GM19438 (cell line): ENCODE data around the gene GOLIM4.

Source experiments
- ATAC-seq: cut with Tn5 transposase; IDR thresholded peaks from one replicate; pipeline ENCODE4 v1.9.1; 2021; ENCODE audit warnings: low read depth; ENCODE audit not compliant: unreplicated experiment

GOLIM4 gene

DNA sequence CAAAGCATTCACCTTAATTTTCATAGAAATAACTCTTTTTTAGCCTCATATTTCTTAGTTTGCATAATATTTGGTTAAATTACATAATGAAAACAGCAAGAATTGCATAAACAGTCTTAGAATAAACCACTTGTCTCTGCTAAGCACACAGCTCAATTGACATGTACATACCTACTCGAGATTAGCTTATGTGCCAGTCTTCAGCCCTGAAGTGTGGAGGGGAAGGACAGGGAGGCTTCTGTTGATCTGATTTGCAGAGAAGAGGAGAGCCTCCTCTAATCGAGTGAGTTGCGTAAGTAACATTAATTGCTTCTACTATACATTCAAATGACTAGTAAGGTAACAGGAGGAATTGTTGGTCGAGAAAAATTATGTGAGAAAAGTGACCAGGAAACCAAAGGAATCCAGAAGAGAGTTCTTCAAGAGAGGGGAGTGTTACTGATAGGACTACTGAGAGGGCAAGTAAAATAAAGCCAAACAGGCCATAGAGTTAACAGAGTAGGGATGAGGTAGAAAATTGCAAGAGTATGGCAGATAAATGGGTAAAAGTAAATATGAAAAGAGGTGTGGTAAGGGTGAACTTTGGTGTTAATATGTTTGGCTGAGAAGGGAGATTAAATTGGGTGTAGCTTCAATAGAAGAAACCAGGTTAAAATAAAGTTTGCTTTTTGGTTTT lies 7.1 kb upstream of the GOLIM4 start:
- ATAC-seq: no peak

DNA sequence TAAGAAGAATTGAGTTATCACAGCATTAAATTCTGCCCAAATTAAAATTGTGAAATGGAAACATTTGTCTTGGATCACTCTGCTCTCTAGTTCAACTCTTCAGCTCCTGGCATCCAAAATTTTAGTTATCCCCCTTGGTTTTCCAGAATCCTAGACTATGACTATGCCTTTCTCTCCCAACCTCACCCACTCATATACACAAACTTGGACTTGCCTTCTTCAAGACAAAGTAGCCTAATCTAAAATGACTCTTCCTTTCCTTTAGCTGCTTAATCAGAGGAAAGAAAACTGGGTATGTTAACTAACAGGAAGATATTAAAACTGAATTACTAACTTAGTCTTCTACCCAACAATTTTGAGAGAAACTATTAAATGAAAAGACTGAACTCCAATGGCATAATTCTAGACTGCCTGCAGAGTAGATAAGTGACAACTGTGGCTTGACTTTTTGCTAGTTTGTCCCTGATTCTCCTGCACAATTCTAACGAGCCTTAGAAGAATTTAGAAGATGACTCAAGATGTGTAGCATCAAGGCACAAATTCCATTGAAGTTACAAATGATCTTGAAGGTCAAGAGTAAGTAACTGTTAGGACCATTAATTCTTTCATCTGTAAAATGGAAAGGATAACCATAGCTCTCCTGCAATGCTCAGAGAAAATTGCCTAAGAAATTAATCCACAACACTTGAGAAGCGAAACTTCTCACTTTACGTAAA lies 5.2 kb upstream of the GOLIM4 start:
- no peak for ATAC-seq

DNA sequence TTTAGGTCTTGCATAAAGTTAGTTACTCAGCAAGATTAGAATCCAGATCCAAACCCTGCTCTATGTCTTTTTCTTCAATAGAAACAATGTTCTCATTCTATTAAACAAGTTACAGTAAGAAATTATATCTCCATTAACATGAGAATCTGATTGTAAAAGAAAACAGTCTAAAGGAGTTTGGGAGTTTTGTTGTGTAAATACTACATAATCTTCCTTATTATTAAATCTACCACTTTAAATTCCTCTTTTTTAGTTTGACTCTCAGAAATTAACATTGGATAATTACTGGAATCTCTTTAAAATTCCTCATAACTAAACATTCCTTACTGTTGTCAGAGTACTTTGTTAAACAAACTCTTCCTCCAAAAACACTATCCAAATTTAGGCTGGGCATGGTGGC lies 1.7 kb upstream of the GOLIM4 start:
- ATAC-seq: no peak

DNA sequence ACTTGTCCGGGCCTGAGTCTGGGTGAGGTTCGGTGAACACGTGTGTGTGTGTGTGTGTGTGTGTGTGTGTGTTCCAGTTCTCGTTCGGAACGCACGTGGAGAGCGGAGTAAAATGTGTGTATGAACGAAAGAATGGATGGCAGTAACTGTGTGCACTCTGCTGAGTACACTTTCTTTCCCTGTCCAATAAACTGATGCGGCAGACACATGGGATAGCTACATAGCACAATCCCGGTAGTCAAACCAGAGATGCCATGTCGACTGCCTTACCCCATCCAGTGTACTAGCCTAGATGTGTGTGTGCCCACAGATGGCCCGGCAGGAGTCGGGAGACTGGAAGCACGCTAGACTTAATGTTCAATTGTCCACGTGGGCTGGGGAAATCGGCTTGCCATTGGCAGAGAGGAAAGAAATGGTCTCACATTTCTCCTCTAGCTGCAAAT lies 507 bp upstream of the GOLIM4 start:
- ATAC-seq: peak; percentile 2

DNA sequence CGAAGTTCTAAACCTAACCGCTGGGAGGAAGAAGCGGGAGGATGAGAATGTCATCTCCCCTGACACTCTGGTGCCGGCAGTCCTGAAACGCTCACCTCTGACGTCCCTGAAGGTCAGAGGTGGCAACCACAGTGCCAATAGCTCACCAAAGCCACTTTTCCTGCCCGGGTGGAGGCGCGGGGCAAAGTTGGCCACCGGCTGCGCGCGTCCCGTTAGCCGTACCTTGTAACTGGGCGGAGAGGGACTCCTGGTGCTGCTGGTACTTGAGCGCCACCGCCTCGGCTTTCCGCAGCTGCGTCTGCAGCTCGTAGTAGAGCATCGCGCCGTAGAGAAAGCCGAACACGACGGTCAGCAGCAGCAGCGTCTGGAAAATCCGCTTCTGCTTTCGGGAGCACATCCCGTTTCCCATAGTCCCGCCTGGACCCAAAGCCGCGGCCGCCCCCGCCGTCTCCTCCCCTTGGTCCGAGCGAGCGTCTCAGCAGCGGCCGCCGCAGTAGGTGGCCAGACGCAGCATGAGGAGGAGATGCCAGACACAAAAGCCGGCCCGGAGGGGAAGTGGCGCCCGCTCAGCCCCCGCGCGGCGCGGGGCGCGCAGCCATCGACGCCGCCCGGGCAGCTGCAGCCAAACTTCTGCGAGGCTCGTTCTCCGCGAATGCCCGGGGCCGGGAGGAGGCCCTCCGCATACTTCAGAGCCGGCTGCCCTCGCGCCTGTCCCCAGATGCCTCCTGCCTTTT lies 680 bp downstream of the GOLIM4 start:
- ATAC-seq: peak; percentile 42

DNA sequence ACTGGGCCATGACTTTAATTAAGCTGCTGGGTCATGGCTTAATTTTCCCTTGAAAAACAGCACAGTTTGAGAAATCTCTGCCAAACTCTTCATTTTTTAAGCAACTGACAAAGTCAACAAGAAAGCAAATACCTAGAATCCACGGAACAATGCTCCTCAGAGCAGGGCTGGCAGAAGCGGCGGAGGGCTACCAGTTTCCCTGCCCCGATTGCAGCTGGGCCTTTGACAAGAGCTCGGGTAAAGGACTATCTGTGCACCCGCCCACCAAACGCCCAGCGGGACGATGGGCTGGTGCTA lies 1.2 kb downstream of the GOLIM4 start:
- ATAC-seq: no peak

DNA sequence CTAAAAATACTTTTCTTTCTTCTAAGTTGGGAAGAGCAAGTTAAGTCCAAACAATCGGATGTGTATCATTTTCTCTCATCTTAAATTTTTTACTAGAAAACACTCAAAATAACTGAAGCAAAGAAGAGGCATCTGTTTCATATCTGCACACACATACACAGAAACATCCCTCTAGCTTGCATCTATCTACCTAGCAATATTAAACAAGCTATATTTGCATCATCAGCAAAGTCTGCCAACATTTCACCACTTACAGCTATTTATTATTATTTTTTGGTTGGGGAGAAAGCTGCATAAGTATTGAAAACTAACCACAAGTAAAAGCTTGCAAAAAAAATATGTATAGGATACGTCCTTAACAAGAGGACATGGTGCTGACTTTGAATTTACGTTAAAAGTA lies 1.9 kb downstream of the GOLIM4 start:
- ATAC-seq: no peak

DNA sequence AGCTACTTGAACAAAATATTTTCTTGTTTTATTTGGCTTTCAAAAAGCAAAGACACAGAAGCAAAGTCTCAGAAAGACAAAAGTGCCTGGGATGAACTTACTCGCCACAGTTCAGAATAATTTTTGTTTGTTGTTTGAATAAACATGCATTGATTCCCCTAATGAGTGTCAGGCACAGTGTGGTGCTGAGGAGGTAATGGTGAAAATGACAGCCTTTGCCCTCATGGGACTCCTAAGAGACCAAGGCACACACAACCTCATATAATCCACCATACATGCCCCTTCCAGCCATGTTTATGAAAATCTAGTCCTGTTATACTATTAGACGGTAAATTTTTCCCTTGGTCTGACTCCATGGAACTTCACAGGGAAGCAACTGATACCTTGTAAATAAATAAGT lies 2.5 kb downstream of the GOLIM4 start:
- no peak for ATAC-seq

DNA sequence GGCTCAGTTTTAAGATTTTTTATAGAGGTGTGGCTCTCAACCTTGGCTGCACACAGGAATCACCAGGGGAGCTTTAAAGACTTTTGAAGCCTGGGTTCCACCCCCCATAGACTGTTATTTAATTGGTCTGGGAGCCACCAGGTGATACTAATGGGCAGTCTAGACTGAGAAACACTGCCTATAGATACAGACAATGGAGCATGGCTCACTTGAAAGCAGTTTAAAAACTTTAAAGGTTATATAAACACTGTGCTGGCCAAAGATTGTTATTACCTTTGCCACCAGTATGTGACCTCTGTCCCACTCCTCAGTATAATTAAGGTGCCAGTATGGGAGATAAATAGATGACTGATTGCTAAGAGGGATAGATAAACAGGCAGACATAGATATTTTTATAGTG lies 3.8 kb downstream of the GOLIM4 start:
- no peak for ATAC-seq

DNA sequence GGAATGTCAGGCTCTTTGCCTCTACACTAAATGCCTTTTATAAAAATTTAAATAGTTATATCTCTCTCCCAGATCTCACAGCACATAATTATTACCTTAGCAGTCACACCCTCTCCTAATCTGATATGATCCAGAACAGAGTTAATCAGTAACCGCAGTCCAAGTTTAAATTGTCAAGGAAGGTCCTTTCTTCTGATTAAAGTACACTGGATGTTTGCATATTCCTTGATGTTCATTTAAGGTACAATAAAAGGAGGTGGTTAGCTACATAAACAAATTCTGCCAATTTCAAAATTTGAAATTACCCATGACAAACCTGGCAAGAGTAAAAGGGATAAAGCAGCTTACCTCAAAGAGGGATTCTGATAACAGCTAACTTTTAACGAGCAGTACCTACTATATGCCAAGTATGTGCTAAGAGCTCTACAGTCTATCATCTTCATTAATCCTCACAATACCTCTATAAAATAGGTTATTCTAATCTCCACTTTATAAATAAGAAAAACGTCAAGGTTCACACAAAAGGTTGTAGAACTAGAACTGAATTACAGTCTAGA lies 4.3 kb downstream of the GOLIM4 start:
- no peak for ATAC-seq

DNA sequence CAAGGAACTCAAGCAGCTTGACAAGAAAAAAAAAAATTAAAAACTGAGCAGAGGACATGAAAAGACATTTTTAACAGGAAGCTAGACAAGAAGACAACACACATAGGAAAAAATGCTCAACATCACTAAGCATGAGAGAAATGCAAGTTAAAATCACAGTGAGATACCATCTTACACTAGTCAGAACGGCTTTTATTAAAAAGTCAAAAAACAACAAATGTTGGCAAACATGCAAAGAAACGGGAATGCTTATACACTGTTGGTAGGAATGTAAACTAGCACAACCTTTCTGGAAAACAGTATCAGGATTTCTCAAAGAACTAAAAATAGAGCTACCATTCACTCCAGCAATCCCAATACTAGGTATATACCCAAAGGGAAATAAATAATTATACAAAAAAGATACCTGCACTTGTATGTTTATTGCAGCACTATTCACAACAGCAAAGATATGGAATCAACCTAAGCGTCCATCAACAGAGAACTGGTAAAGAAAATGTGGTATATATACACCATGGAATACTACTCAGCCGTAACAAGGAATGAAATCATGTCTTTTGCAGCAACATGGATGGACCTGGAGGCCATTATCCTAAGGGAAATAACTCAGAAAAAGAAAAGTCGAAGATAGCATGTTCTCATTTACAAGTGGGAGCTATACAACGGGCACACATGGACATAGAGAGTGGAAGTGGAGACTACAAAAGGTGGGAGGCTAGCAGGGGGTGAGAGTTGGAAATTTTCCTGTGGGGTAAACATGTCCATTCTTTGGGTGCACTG lies 5.2 kb downstream of the GOLIM4 start:
- no peak for ATAC-seq

DNA sequence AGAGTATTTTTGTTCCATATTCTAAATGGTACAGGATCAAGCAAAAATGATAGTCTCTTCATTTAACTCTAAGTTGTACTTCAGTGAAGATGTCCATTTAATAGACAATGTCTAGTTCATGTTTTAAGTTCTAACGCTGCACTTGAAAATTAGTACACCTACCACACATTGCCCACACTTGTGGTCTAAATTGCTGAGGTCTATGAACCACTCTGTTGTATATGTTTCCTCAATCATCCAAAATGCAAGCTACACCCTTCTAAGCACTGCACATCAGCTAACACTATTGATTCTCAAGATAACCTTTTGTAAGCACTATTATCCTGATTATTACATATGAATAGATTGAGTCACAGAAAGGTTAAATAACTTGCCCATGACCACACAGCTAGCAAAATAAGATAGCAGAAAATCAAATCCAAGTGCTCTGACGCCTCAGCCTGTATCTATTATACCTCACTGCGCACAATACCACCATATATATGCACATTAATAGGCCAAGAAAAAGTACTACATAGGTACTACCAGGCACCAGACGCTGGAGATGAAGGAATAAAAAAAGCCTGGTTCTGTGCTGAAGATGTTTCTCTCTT lies 6.4 kb downstream of the GOLIM4 start:
- ATAC-seq: no peak

DNA sequence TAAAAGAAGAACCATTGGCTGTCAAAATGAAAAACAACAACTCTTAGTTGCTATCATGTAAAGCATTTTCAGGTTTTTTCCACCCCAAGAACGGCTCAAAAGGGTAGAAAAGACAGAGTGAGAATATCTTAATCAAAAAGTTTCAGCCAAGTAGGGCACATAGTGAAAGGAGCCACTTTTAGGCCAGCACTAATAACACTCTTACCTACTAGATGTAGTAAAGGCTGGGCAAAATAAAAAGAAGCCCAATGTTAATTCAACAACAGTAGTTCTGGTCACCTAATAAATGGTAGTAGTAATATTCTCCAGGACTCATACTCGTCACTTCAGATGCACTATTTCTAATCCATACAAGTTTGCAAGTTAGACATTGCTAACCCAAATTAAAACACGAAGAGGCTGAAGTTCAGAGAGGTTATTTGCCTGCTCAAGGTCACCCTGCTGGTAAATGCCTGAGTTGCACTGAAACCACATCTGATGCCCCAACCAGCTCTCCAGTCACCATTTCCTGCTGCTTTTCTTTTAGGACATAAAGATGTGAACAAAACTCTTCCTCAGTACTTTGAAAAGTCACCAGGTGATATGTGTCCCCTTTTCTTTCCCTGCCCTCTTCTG lies 7.5 kb downstream of the GOLIM4 start:
- ATAC-seq: peak; percentile 59

DNA sequence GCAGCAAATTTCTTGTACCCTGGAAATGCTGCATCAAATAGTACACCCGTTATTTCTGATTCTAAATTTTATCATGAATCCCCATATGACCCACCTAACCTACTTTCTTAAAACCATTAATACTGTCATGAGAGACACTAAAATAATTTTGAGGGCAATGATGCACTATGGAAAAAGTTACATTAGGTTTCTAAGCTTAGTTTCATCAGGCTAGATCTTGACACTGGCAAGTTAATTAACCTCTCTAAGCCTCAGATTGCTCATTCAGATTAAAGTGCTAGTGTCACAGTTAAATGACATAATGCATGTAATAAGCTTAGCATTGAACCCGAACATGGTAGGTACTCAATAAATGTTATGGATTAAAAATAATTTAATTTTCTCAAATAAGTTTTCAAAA lies 8.2 kb downstream of the GOLIM4 start:
- ATAC-seq: no peak

DNA sequence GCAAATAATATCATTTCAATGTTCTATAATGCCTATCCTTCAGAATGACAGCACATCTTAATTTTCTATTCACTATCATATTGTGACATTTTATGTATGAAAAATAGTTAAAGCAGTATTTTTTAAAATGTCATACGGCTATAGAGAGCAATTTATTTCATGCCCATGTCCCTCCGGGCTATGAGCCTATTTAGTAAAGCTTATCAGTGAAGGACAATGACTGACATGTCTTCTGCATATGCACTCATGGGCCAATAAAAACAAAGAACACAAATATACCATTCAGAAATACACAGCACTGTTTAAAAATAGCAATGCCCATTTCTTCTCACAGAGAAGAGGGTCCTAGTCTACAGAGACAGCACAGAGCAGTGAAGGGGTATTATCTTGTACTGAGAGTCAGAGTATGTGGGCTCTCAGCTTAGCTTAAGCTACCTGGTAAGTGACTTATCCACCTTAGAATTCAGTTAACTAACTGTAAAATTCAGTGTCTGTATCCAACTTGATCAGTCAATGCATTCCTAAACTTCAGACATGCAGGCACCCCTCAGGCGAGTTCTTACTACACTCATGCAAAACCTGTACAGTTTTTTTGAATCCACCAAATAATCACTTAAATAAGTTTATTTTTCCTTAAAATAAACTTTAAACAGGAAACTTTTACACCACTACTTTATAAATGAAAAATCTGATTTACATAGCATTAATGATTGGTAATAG lies 9.0 kb downstream of the GOLIM4 start:
- no peak for ATAC-seq

DNA sequence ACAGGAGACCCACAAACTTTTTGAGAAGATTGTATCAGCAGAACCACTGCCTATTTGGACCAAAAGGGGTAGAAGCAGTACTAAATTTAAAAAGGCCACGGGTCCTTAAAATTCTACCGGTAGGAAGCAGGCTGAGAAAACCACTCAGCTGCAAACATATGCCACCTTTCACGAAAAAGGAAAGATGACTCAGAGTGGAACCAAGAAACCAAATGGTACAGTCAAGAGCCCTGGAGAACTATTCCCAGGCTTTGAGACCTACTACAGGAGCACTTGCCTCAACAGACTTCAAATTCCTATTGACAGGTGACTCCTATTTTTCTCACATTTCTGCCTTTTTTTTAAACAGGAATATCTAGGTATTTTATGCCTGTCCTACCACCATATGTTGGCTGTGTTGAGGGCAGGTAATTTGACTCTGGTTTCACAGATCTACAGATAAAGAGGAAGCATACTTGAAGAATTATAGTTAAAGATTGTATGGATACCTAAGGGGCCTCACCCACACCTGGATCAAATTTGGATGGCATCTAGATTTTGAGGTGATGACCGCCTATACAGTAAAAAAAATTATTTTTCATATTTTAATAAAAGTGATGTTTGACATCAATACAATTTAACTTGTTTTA lies 10.1 kb downstream of the GOLIM4 start:
- no peak for ATAC-seq

DNA sequence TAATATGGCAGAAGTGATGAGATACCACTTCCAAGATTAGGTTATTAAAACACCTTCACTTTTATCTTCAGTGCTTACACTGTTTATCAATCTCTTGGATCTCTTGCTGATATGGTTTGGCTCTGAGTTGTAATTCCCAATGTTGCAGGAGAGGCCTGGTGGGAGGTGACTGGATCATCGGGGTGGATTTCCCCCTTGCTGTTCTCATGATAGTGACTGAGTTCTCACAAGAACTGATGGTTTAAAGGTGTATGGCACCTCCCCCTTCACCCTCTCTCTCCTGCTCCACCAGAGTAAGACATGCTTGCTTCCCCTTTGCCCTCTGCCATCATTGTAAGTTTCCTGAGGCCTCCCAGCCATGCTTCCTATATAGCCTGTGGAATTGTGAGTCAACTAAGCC lies 11.8 kb downstream of the GOLIM4 start:
- no peak for ATAC-seq

DNA sequence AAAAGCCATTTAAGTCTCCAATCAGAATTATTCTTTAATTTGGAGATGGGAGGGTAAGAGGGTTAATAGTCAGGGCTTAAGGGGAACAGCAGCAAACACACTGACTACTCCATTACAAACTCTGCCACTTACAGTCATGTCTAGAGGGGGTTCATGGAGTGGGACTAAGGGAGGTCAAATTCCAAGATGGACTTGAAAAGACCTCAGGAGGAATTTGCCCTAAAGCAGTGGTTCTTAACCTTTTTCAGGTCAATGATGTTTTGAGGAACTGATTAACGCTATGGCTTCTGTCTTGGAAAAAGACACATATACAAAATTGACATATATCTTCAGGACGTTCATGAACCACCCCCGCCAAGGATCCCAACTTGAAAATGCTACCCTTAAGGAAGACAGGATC lies 13.9 kb downstream of the GOLIM4 start:
- no peak for ATAC-seq

DNA sequence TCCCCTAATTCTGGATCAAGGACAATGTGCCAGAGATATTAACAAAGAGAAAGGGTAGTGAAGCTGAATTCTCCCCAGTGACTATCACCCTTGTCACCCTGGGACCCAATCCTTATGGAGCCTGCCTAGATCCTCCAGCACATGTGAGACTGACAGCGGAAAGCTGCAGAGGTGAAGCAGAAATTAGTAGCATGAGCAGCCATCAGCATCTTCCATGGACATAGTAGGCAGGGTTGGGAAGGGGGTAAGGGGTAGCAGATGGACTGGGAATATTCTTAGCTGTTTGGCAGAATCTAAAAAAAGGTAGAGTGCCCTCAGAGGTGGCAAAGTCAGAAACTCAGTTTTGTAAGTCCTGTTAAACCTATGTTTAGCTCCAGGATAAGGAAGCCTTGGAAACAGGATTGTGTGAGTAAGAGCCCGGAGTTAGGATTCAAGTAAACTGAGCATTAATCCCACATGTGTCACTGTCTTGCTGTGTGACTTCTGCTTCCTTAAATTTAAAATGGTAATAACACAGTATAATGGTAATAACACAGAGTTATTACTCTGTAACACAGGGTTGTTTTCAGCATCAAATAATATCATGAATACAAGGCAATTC lies 14.5 kb downstream of the GOLIM4 start:
- ATAC-seq: no peak
